GM23248 (cell line): ENCODE data around the gene CLCN7.

Source experiments
- EZH2 ChIP-seq: fragments of 200-600 bp; sonication (generic); IDR thresholded peaks from 2 replicates; pipeline ENCODE4 v1.6.1; 2018; ENCODE audit warnings: antibody characterized with exemption, mild to moderate bottlenecking; ENCODE audit not compliant: insufficient read depth, poor library complexity, severe bottlenecking
- EZH2phosphoT487 ChIP-seq: fragments of 200-600 bp; sonication (generic); IDR thresholded peaks from 2 replicates; pipeline ENCODE4 v1.6.1; 2018; ENCODE audit warnings: antibody characterized with exemption, moderate library complexity, mild to moderate bottlenecking, low read depth; ENCODE audit not compliant: insufficient read depth

DNA sequence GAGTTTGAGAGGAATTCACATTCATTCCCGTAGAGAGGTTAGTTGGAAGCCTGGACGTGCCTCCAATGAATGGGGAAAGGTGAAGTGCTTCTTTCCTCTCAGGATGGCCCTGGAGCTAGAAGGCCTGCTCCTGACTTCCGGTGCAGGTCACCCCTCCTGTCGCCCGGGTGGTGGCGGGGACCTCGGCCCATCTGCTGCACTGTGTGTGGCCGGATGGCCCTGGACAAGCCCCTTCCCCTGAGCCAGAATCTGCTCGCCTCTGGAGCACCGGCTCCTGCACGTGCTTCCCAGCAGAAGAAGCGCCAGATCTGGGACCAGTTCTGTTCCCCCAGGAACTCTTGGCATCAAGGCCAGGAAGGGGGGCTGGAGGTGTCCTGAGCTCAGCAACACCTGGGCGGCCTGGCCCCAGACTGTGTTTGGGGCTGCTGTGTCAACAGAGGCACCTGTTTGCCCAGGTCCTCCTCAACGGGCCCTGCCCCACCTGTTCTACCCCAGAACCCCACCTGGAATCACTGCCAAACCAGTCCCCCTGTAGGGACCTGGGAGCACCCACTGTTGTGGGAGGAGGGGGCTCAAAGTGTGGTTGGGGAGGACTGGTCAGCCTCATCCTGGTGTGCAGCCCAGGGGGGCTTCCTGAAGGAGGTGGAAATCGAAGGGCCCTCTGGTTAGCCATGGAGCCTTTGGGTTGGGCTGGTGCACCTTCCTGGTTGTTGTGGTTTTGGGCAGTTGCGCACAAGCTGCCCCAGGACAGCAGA lies 49.0 kb downstream of the CLCN7 start:
- no peak for TF ChIP-seq EZH2
- no peak for TF ChIP-seq EZH2phosphoT487
